CD4-positive, CD25-positive, alpha-beta regulatory T cell (primary cell): Measurements from ENCODE around the gene CST8. TPM values are rescaled to one million over a fixed set of nuclear protein-coding genes. Genes with fewer than 3 reads are reported as not detected.
"Not testable (repeated sequence)": the region's sequence is repeated elsewhere in the genome, so short reads cannot be mapped to it uniquely, and the experiment has no call there.

Experiments
- ATAC-seq, 2 donors: fragments of 150-1000 bp; cut with Tn5 transposase; one replicate each; pipeline ENCODE4 v1.10.0; 2021; ENCODE audit warnings: low read depth in 2 of 2, moderate number of reproducible peaks in 2 of 2, moderate library complexity in 1 of 2
- DNase-seq, 3 donors: peaks; one replicate each; pipeline versions ENCODE4 v3.0.0 to v3.0.0-alpha.2; 2012 to 2022; ENCODE audit warnings: mixed read lengths in 1 of 3
- H3K27ac ChIP-seq: one replicate; pipeline ENCODE4 v1.7.0; 2013; ENCODE audit warnings: mild to moderate bottlenecking, low read length; ENCODE audit not compliant: insufficient read depth, poor library complexity, severe bottlenecking
- H3K27me3 ChIP-seq: one replicate; pipeline ENCODE4 v1.7.0; 2013; ENCODE audit warnings: low read length; ENCODE audit not compliant: control insufficient read depth, insufficient read depth
- H3K36me3 ChIP-seq: one replicate; pipeline ENCODE4 v1.7.0; 2013; ENCODE audit warnings: mild to moderate bottlenecking, low read length, moderate library complexity; ENCODE audit not compliant: control insufficient read depth, insufficient read depth
- H3K4me1 ChIP-seq: 2 replicates; pipeline ENCODE4 v1.7.0; 2013; ENCODE audit warnings: mild to moderate bottlenecking, low read length; ENCODE audit not compliant: insufficient read depth, control insufficient read depth, poor library complexity, severe bottlenecking
- H3K4me3 ChIP-seq: one replicate; pipeline ENCODE4 v1.7.0; 2013; ENCODE audit warnings: low read depth, mild to moderate bottlenecking, low read length, moderate library complexity
- H3K9me3 ChIP-seq, 2 experiments: 1 replicate in 1 of 2; 2 replicates in 1 of 2; pipeline ENCODE4 v1.7.0; 2013; ENCODE audit warnings: low read length in 2 of 2, mild to moderate bottlenecking in 1 of 2, moderate library complexity in 1 of 2; ENCODE audit not compliant: control insufficient read depth in 2 of 2
- H3K27ac Mint-ChIP-seq, 3 donors: one replicate each; pipeline ENCODE4 v1.8.0; 2020 to 2022; ENCODE audit warnings: mild to moderate bottlenecking in 3 of 3, mixed read lengths in 3 of 3, moderate library complexity in 2 of 3
- H3K27me3 Mint-ChIP-seq: one replicate; pipeline ENCODE4 v1.8.0; 2022; ENCODE audit warnings: mild to moderate bottlenecking, mixed read lengths
- H3K36me3 Mint-ChIP-seq: one replicate; pipeline ENCODE4 v1.8.0; 2020; ENCODE audit warnings: mixed read lengths
- H3K4me1 Mint-ChIP-seq, 4 donors: one replicate each; pipeline ENCODE4 v1.8.0; 2020 to 2022; ENCODE audit warnings: mixed read lengths in 4 of 4, mild to moderate bottlenecking in 1 of 4
- H3K4me3 Mint-ChIP-seq, 4 donors: one replicate each; pipeline ENCODE4 v1.8.0; 2020 to 2022; ENCODE audit warnings: mild to moderate bottlenecking in 4 of 4, mixed read lengths in 4 of 4, moderate library complexity in 3 of 4
- H3K9me3 Mint-ChIP-seq, 7 donors: one replicate each; pipeline ENCODE4 v1.8.0; 2020 to 2022; ENCODE audit warnings: mixed read lengths in 7 of 7, mild to moderate bottlenecking in 3 of 7, moderate library complexity in 2 of 7
- polyA plus RNA-seq, 4 donors: library from polyadenylated mRNA; unstranded; fragments of 300-500 nt; fragmentation: Illumina TruSeq; gene quantifications; one replicate each; pipeline ENCODE4 v1.2.3, GENCODE V29; 2021
- total RNA-seq: library from RNA; stranded (reverse); gene quantifications from one replicate; pipeline ENCODE4 v1.2.3, GENCODE V29; 2022

The CST8 gene
- total and polyA plus RNA-seq, 5 donors from 2014 or later, result not detected

DNA sequence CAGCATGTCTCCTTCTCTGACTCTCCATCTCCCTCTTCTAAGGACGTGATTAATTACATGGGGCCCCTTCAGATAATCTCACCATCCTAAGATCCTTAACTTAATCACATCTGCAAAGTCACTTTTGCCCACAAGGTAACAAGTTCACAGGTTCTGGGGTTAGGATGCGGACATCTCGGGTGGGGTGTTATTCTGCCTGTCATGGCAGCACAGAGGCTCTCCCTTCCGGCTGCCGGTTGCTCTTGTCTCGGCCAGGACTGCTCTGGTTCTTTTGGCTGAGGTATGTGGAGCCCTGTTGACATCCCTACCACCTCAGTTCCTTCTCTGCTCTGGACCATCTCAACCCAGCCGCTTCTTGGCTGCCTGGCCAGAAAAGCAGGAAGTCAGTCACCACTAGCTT, 34.0 kb upstream of the CST8 start:
- H3K4me1 ChIP-seq, result peaks cover 5% of the 10 kb centered on the region
- Mint-ChIP-seq H3K4me1 (peaks cover 0 to 17% (median 7%) of the 10 kb centered on the region in 4 donors), H3K27me3 (peaks cover 14% of the 10 kb centered on the region), H3K4me3 (peak overlapping the region in 1 of 4 donors; percentile 9), H3K27ac (peak overlapping the region; percentile 45 to 72 (median 62)), H3K36me3 (no peaks in the 10 kb centered on the region), H3K9me3 (peaks cover 0 to under 1% (median 0%) of the 10 kb centered on the region in 7 donors)
- DNase-seq (no peak), ATAC-seq (no peak)
- H3K27ac ChIP-seq, result no peak overlapping the region
- H3K9me3 ChIP-seq, result no peaks in the 10 kb centered on the region
- peaks cover 2% of the 10 kb centered on the region for H3K27me3 ChIP-seq
- H3K36me3 ChIP-seq, result no peaks in the 10 kb centered on the region
- H3K4me3 ChIP-seq, result no peak overlapping the region

DNA sequence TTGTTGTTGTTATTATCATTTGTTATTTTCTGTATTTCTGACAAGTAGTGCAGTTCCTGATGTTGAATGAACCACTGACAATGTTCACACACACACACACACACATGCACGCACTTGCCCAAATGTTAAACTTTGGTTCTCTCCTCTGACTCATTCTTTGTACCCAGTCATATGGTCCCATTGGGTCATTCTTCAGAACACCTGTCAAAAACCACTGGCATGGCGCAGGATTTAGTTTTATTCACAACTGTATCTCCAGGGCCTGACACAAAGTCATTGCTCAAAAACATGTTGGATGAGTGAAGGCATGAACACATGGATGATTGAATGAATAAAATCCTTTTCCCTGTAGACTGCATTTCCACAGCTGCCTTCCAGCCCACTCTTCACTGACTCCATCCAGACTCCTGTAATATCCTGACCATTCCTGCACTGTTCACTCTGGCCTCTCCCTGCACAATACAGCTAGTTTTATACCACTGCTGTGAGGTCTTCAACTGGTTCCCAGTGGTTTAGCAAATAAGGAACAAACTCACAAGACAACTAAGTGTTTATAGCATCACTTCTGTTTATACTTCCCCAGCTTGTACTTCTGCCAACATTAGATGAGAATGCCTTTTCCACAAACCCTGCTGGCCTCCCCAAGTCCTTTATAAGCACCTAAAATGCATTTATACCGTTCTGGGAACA, 31.3 kb upstream of the CST8 start:
- DNase-seq (no peak), ATAC-seq (no peak)
- Histone ChIP-seq H3K9me3 (no peaks in the 10 kb centered on the region), H3K4me1 (peaks cover 5% of the 10 kb centered on the region), H3K27ac (no peak overlapping the region), H3K36me3 (no peaks in the 10 kb centered on the region), H3K4me3 (no peak overlapping the region), H3K27me3 (peaks cover 2% of the 10 kb centered on the region)
- Mint-ChIP-seq H3K36me3 (no peaks in the 10 kb centered on the region), H3K27me3 (peaks cover 15% of the 10 kb centered on the region), H3K4me1 (peaks cover 0 to 17% (median 7%) of the 10 kb centered on the region in 4 donors), H3K27ac (no peak overlapping the region), H3K4me3 (no peak overlapping the region), H3K9me3 (peaks cover 0 to 5% (median 1%) of the 10 kb centered on the region in 7 donors)

DNA sequence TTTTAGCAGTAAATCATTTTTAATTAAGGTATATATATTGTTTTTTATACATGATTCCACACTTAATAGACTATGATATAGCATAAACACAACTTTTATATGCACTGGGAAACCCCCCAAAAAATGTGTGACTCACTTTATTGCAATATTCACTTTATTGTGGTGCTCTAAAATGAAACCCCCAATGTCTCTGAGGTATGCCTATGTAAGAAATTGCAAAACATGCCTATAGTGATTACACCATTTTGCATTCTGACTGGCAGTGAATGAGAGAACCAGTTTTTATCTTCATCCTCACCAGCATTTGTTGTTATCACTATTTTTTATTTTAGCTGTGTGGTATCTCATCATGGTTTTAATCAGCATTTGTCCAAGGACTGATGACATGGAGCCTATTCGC, 29.7 kb upstream of the CST8 start:
- H3K27ac ChIP-seq, result no peak overlapping the region
- H3K27me3 Mint-ChIP-seq, result peaks cover 15% of the 10 kb centered on the region
- no peaks in the 10 kb centered on the region for H3K36me3 ChIP-seq
- peaks cover 0 to 6% (median 2%) of the 10 kb centered on the region in 7 donors for H3K9me3 Mint-ChIP-seq
- H3K27ac Mint-ChIP-seq, result no peak overlapping the region
- peaks cover 2% of the 10 kb centered on the region for H3K27me3 ChIP-seq
- peaks cover 0 to 11% (median 6%) of the 10 kb centered on the region in 4 donors for H3K4me1 Mint-ChIP-seq
- ATAC-seq (no peak), DNase-seq (no peak)
- no peak overlapping the region for H3K4me3 Mint-ChIP-seq
- no peaks in the 10 kb centered on the region for H3K36me3 Mint-ChIP-seq
- H3K4me3 ChIP-seq, result no peak overlapping the region
- H3K4me1 ChIP-seq, result peaks cover 5% of the 10 kb centered on the region
- no peaks in the 10 kb centered on the region for H3K9me3 ChIP-seq

GRCh38 chr20:23466961-23467360, 24.0 kb upstream of the CST8 start:
- H3K36me3 Mint-ChIP-seq, H3K4me3 Mint-ChIP-seq, H3K27me3 Mint-ChIP-seq, H3K4me3 ChIP-seq, H3K4me1 ChIP-seq, ATAC-seq, DNase-seq, H3K36me3 ChIP-seq, H3K27ac Mint-ChIP-seq, H3K27ac ChIP-seq, H3K27me3 ChIP-seq, H3K4me1 Mint-ChIP-seq: not testable (repeated sequence)
- H3K9me3 Mint-ChIP-seq, result peaks cover 0 to 19% (median 6%) of the 10 kb centered on the region in 7 donors
- peaks cover 8 to 11% of the 10 kb centered on the region in 2 experiments for H3K9me3 ChIP-seq

DNA sequence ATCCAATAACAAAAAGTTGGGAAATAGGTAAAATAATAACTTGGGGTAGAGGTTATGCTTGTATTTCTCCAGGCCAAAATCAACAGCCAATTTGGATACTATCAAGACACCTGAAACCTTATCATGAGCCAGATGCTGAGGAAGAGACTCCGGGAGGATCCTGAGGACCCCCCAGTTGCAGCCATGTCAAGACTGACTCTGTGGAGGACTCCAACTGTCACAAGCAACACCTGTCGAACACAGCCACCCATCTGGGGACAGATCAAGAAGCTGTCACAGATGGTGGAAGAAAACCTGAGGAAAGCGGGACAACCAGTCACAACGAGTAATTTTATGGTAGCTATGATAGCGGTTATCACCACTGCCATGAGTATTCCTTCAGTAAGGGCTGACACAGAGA, 18.6 kb upstream of the CST8 start:
- not testable (repeated sequence) for H3K27me3 Mint-ChIP-seq, H3K27me3 ChIP-seq, DNase-seq, H3K4me1 ChIP-seq, H3K27ac Mint-ChIP-seq, H3K36me3 ChIP-seq, H3K27ac ChIP-seq, H3K9me3 Mint-ChIP-seq, H3K4me1 Mint-ChIP-seq, H3K9me3 ChIP-seq, H3K4me3 Mint-ChIP-seq, ATAC-seq, H3K4me3 ChIP-seq, H3K36me3 Mint-ChIP-seq

GRCh38 chr20:23473293-23473692, 17.6 kb upstream of the CST8 start:
- H3K27me3 ChIP-seq, H3K27me3 Mint-ChIP-seq, H3K4me3 ChIP-seq, DNase-seq, H3K4me1 ChIP-seq, ATAC-seq, H3K36me3 Mint-ChIP-seq, H3K27ac ChIP-seq, H3K9me3 ChIP-seq, H3K9me3 Mint-ChIP-seq, H3K27ac Mint-ChIP-seq, H3K4me1 Mint-ChIP-seq, H3K4me3 Mint-ChIP-seq, H3K36me3 ChIP-seq: not testable (repeated sequence)

GRCh38 chr20:23475395-23475794, 15.5 kb upstream of the CST8 start:
- Mint-ChIP-seq H3K4me3 (no peak overlapping the region), H3K9me3 (no peaks in the 10 kb centered on the region), H3K4me1 (no peaks in the 10 kb centered on the region), H3K36me3 (no peaks in the 10 kb centered on the region), H3K27ac (no peak overlapping the region), H3K27me3 (no peaks in the 10 kb centered on the region)
- Histone ChIP-seq H3K4me3 (no peak overlapping the region), H3K36me3 (no peaks in the 10 kb centered on the region), H3K9me3 (no peaks in the 10 kb centered on the region), H3K27me3 (no peaks in the 10 kb centered on the region), H3K4me1 (no peaks in the 10 kb centered on the region), H3K27ac (no peak overlapping the region)
- no peak for ATAC-seq
- DNase-seq, result no peak

GRCh38 chr20:23476015-23476754, 14.7 kb upstream of the CST8 start:
- Mint-ChIP-seq H3K4me1 (no peaks in the 10 kb centered on the region), H3K4me3 (no peak overlapping the region), H3K9me3 (no peaks in the 10 kb centered on the region), H3K27ac (no peak overlapping the region), H3K27me3 (no peaks in the 10 kb centered on the region), H3K36me3 (no peaks in the 10 kb centered on the region)
- Histone ChIP-seq H3K27ac (no peak overlapping the region), H3K27me3 (no peaks in the 10 kb centered on the region), H3K9me3 (no peaks in the 10 kb centered on the region), H3K36me3 (no peaks in the 10 kb centered on the region), H3K4me1 (no peaks in the 10 kb centered on the region), H3K4me3 (no peak overlapping the region)
- ATAC-seq (no peak), DNase-seq (no peak)
